PC-3 (cell line): ENCODE results near the gene ZHX3. TPM values are rescaled to one million over a fixed set of nuclear protein-coding genes. Genes with fewer than 3 reads are reported as not detected.

ENCODE experiments used
- ATAC-seq: fragments of 200-7000 bp; cut with Tn5 transposase; 2 replicates; pipeline ENCODE4 v1.9.1; 2020; ENCODE audit warnings: mild to moderate bottlenecking, moderate library complexity
- Bru-seq: library from RNA; stranded (reverse); fragments of 400-500 nt; gene quantifications from one replicate; lab custom pipeline; 2021; lab: Mats Ljungman, UMichigan
- BruChase-seq, 2 experiments: library from RNA; stranded (reverse); fragments of 400-500 nt; gene quantifications; one replicate each; lab custom pipeline; 2021; lab: Mats Ljungman, UMichigan
- BruUV-seq: library from RNA; stranded (reverse); fragments of 400-500 nt; replicated peaks from 2 replicates; lab custom pipeline; 2021; lab: Mats Ljungman, UMichigan
- CTCF ChIA-PET: fragments of 300-600 bp; sonication (Branson Sonifier 250); formaldehyde crosslinking; loops from one replicate; lab custom pipeline; 2022; ENCODE audit warnings: antibody characterized with exemption; lab: Charles Lee
- POLR2A ChIA-PET: fragments of 300-600 bp; sonication (Branson Sonifier 250); formaldehyde crosslinking; loops from one replicate; lab custom pipeline; 2022; ENCODE audit warnings: antibody characterized with exemption; ENCODE audit not compliant: unreplicated experiment; lab: Charles Lee
- DNase-seq: peaks from one replicate; pipeline ENCODE4 v3.0.0-alpha.2; 2015
- H2AFZ ChIP-seq: fragments of 300-600 bp; sonication (generic); 2 replicates; pipeline ENCODE4 v1.6.0; 2016; ENCODE audit warnings: antibody characterized with exemption, low read length
- H3F3A ChIP-seq: fragments of 300-600 bp; sonication (generic); one replicate; pipeline ENCODE4 v1.6.0; 2017; ENCODE audit warnings: antibody characterized with exemption, low read length, control low read depth, mild to moderate bottlenecking; ENCODE audit not compliant: unreplicated experiment
- H3K27ac ChIP-seq: fragments of 300-600 bp; sonication (generic); 2 replicates; pipeline ENCODE4 v1.5.1; 2016; ENCODE audit warnings: mild to moderate bottlenecking, low read length
- H3K27me3 ChIP-seq: fragments of 300-600 bp; sonication (generic); 2 replicates; pipeline ENCODE4 v1.6.1; 2016; ENCODE audit warnings: low read length, mixed read lengths
- H3K36me3 ChIP-seq: fragments of 300-600 bp; sonication (generic); 2 replicates; pipeline ENCODE4 v1.6.1; 2016; ENCODE audit warnings: low read depth, mixed run types, low read length, mixed read lengths
- H3K4me1 ChIP-seq: fragments of 300-600 bp; sonication (generic); 2 replicates; pipeline ENCODE4 v1.5.1; 2016; ENCODE audit warnings: low read length; ENCODE audit not compliant: insufficient read depth
- H3K4me2 ChIP-seq: fragments of 300-600 bp; sonication (generic); 2 replicates; pipeline ENCODE4 v1.6.0; 2016; ENCODE audit warnings: low read length
- H3K4me3 ChIP-seq: fragments of 300-600 bp; sonication (generic); 2 replicates; pipeline ENCODE4 v1.5.1; 2016; ENCODE audit warnings: mild to moderate bottlenecking, low read length, mixed read lengths
- H3K79me2 ChIP-seq: fragments of 300-600 bp; sonication (generic); 2 replicates; pipeline ENCODE4 v1.6.1; 2017; ENCODE audit warnings: low read length, mixed read lengths
- H3K9ac ChIP-seq: fragments of 300-600 bp; sonication (generic); 2 replicates; pipeline ENCODE4 v1.6.0; 2016; ENCODE audit warnings: mild to moderate bottlenecking, low read length
- H3K9me2 ChIP-seq: fragments of 300-600 bp; sonication (generic); replicated peaks from 2 replicates; pipeline ENCODE4 v1.6.1; 2016; ENCODE audit warnings: mixed run types, low read length, mixed read lengths
- H3K9me3 ChIP-seq: fragments of 300-600 bp; sonication (generic); 2 replicates; pipeline ENCODE4 v1.6.1; 2016; ENCODE audit warnings: low read length, mixed read lengths
- H4K20me1 ChIP-seq: fragments of 300-600 bp; sonication (generic); 2 replicates; pipeline ENCODE4 v1.6.1; 2016; ENCODE audit warnings: low read length, mixed read lengths
- CTCF ChIP-seq: fragments of 300-600 bp; sonication (generic); conservative IDR thresholded peaks from 2 replicates; pipeline ENCODE4 v1.5.1; 2017; ENCODE audit warnings: antibody characterized with exemption, low read depth, mild to moderate bottlenecking, low read length
- EZH2 ChIP-seq: fragments of 300-600 bp; sonication (generic); IDR thresholded peaks from one replicate; pipeline ENCODE4 v1.6.1; 2017; ENCODE audit warnings: antibody characterized with exemption, mild to moderate bottlenecking, low read length; ENCODE audit not compliant: unreplicated experiment
- EZH2phosphoT487 ChIP-seq: fragments of 300-600 bp; sonication (generic); IDR thresholded peaks from 2 replicates; pipeline ENCODE4 v1.6.1; 2018; ENCODE audit warnings: mild to moderate bottlenecking, antibody characterized with exemption, low read length, borderline replicate concordance
- intact Hi-C: fragments of 100-400 bp; cut with micrococcal nuclease; formaldehyde crosslinking; loops from 2 replicates; pipeline ENCODE4 v1.9.0; 2023
- long read RNA-seq: library from polyadenylated mRNA; unstranded; transcript quantifications from one replicate; pipeline ENCODE4 v2.0.0, GENCODE V29; 2021; ENCODE audit not compliant: unreplicated experiment
- total RNA-seq: library from RNA; depleted of rRNA; stranded (reverse); fragments of >200 nt; gene quantifications from 2 replicates; pipeline ENCODE4 v1.2.3, GENCODE V29; 2014; rRNA removed

ZHX3 gene
- total RNA-seq = 14.0 and 16.2 TPM in 2 replicates
- Bru-seq, nascent RNA = percentile 81 among the genes with signal in this experiment
- BruChase-seq, experiment 1, labeled RNA remaining after a 6-hour chase = percentile 78 among the genes with signal in this experiment
- BruChase-seq, experiment 2, labeled RNA remaining after a 2-hour chase = percentile 71 among the genes with signal in this experiment
- long read RNA-seq, full-length matches to known transcripts = 6 of 47 reads
- long read RNA-seq, partial matches to known transcripts = 9 of 47 reads
- long read RNA-seq, other reads (novel, unspliced or antisense) = 32 of 47 reads

- peak; percentile 98 for DNase-seq
- CTCF ChIA-PET = interaction anchor here (0.6 to 1.2 kb wide), 2 partner anchors 13 to 23 kb away, joined by 3 to 10 read pairs; partner anchors contain the start of gene LPIN3
Observed at GRCh38 chr20:41317546-41318270, at the start of gene ZHX3. Gene ZHX3, minus strand, starts transcription at chr20:41317731. Its CDS starts 112,815 bp downstream, at chr20:41204916.

GRCh38 chr20:41367393-41367695 is 49.8 kb upstream of the ZHX3 start:
- Histone ChIP-seq H3F3A (no peaks in the 10 kb centered on the region), H3K27me3 (peaks cover 35% of the 10 kb centered on the region), H3K4me3 (no peak overlapping the region), H3K9me2 (no peaks in the 10 kb centered on the region), H3K27ac (no peak overlapping the region), H2AFZ (no peak overlapping the region), H3K4me1 (no peaks in the 10 kb centered on the region), H3K36me3 (no peaks in the 10 kb centered on the region), H3K9me3 (no peaks in the 10 kb centered on the region), H3K9ac (no peak overlapping the region), H3K4me2 (no peak overlapping the region), H4K20me1 (no peaks in the 10 kb centered on the region), H3K79me2 (no peaks in the 10 kb centered on the region)
- TF ChIP-seq EZH2phosphoT487 = no peak
- TF ChIP-seq EZH2 = no peak
- no peak for TF ChIP-seq CTCF
- intact Hi-C loops = no loop called here
- no peak for ATAC-seq
- BruUV-seq = no TSS peak
- DNase-seq = no peak
- ChIA-PET POLR2A (no interaction called here), CTCF (no interaction called here)

More at GRCh38 chr20:41317546-41318270, at the start of gene ZHX3:
- Histone ChIP-seq H3K9ac (peak within 1 kb of the TSS; percentile 76), H3K4me1 (peaks cover 27% of the 10 kb centered on the region), H3K36me3 (no peaks in the 10 kb centered on the region), H2AFZ (peak within 1 kb of the TSS; percentile 90), H3K9me3 (no peaks in the 10 kb centered on the region), H4K20me1 (no peaks in the 10 kb centered on the region), H3K9me2 (no peaks in the 10 kb centered on the region), H3K4me3 (peak within 1 kb of the TSS; percentile 83), H3K79me2 (peaks cover 41% of the 10 kb centered on the region), H3K27me3 (no peaks in the 10 kb centered on the region), H3K27ac (peak within 1 kb of the TSS; percentile 71), H3K4me2 (peak within 1 kb of the TSS; percentile 96), H3F3A (no peaks in the 10 kb centered on the region)
- peak; percentile 95 for ATAC-seq
- BruUV-seq = no TSS peak
- intact Hi-C loops = loop anchor here (2.0 to 5.0 kb wide), 3 partner anchors 43 to 85 kb away; no protein-coding TSS in a partner anchor
- no peak for TF ChIP-seq CTCF
- no peak for TF ChIP-seq EZH2phosphoT487
- no peak for TF ChIP-seq EZH2
- POLR2A ChIA-PET = interaction anchor here (0.6 to 0.7 kb wide), 2 partner anchors 85 to 186 kb away, joined by 3 read pairs; no protein-coding TSS in a partner anchor
